Measurements from ENCODE around the gene SUSD2. TPM values are rescaled to one million over a fixed set of nuclear protein-coding genes. Genes with fewer than 3 reads are reported as not detected.

SUSD2 gene
- total RNA-seq, 3 donors from 2014 or later, result 1.3 to 3.9 (median 3.3) TPM

- Histone ChIP-seq H3K9me3 (no peaks in the 10 kb centered on the region), H3K4me3 (no peak overlapping the region), H3K4me1 (ENCODE audit: low read depth) (peaks cover 3% of the 10 kb centered on the region), H3K36me3 (ENCODE audit: low read depth) (no peaks in the 10 kb centered on the region)
- TF ChIP-seq, protein P1, sequence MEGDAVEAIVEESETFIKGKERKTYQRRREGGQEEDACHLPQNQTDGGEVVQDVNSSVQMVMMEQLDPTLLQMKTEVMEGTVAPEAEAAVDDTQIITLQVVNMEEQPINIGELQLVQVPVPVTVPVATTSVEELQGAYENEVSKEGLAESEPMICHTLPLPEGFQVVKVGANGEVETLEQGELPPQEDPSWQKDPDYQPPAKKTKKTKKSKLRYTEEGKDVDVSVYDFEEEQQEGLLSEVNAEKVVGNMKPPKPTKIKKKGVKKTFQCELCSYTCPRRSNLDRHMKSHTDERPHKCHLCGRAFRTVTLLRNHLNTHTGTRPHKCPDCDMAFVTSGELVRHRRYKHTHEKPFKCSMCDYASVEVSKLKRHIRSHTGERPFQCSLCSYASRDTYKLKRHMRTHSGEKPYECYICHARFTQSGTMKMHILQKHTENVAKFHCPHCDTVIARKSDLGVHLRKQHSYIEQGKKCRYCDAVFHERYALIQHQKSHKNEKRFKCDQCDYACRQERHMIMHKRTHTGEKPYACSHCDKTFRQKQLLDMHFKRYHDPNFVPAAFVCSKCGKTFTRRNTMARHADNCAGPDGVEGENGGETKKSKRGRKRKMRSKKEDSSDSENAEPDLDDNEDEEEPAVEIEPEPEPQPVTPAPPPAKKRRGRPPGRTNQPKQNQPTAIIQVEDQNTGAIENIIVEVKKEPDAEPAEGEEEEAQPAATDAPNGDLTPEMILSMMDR (IDR thresholded peaks at IDR 0.05), result no peak
- intact Hi-C loops (cut with DNase I, micrococcal nuclease), result no loop called here
- no peak for DNase-seq
- ATAC-seq, result no peak
Observed at GRCh38 chr22:24138649-24139420, 42.5 kb upstream of the SUSD2 start.

DNA sequence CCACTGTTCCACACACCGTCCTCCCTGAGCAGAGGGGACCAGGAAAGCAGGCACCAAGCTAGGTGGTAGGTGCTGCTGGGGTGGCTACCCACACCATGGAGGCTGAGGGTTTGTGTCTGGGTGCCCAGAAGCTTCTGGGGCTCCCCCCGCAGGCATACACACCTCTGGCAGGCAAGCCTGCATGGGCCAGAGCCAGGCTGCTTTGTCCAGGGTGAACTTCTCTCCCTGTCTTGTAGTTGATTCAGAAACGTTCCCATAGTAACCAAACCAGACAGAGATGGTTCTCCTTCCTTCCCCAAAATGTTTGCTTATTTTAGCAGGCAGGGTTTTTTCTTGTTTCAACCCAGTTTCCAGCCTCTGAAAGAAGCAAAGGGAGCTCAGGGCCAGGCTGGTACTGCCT lies 40.9 kb upstream of the SUSD2 start:
- Histone ChIP-seq H3K4me1 (ENCODE audit: low read depth) (peaks cover 12% of the 10 kb centered on the region), H3K4me3 (no peak overlapping the region), H3K9me3 (no peaks in the 10 kb centered on the region), H3K36me3 (ENCODE audit: low read depth) (no peaks in the 10 kb centered on the region)
- TF ChIP-seq, protein P1 (IDR thresholded peaks at IDR 0.05), result no peak
- ATAC-seq (peak; percentile 22), DNase-seq (no peak)
- intact Hi-C loops (cut with DNase I, micrococcal nuclease), result no loop called here

GRCh38 chr22:24141586-24141985 lies 39.7 kb upstream of the SUSD2 start:
- intact Hi-C loops (cut with DNase I, micrococcal nuclease), result no loop called here
- no peak overlapping the region for H3K4me3 ChIP-seq
- TF ChIP-seq, protein P1 (IDR thresholded peaks at IDR 0.05), result no peak
- no peak for DNase-seq
- H3K36me3 ChIP-seq (ENCODE audit: low read depth), result no peaks in the 10 kb centered on the region
- peaks cover 24% of the 10 kb centered on the region for H3K4me1 ChIP-seq (ENCODE audit: low read depth)
- no peak for ATAC-seq
- H3K9me3 ChIP-seq, result no peaks in the 10 kb centered on the region

- TF ChIP-seq, protein P1 (IDR thresholded peaks at IDR 0.05), result no peak
- DNase-seq (no peak), ATAC-seq (no peak)
- no peaks in the 10 kb centered on the region for H3K36me3 ChIP-seq (ENCODE audit: low read depth)
- H3K4me3 ChIP-seq, result no peak overlapping the region
- H3K9me3 ChIP-seq, result no peaks in the 10 kb centered on the region
- intact Hi-C loops (cut with DNase I, micrococcal nuclease), result no loop called here
- peaks cover 29% of the 10 kb centered on the region for H3K4me1 ChIP-seq (ENCODE audit: low read depth)
Observed at GRCh38 chr22:24142241-24142640, 39.0 kb upstream of the SUSD2 start.

DNA sequence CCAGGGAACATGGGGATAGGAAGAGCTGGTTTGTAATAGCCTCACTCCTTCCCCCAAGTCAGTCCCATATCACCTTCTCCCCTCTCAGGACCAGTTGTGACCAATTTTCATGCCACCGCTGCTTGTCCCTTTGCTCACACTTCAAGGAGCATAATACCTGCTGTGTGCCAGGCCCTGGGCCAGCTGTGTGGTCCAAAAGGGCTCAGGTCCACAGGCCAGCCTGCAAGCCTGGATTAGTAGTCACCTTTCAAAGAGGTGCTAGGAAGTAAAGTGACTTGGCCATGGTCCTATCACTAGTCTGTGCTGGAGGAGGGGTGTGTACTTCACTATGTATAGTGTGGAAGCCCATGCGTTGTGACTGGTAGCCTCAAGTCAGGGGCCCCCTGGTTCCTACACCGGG lies 38.5 kb upstream of the SUSD2 start:
- TF ChIP-seq, protein P1 (IDR thresholded peaks at IDR 0.05), result no peak
- intact Hi-C loops (cut with DNase I, micrococcal nuclease), result no loop called here
- no peak for ATAC-seq
- peaks cover 35% of the 10 kb centered on the region for H3K4me1 ChIP-seq (ENCODE audit: low read depth)
- H3K36me3 ChIP-seq (ENCODE audit: low read depth), result no peaks in the 10 kb centered on the region
- no peak for DNase-seq
- H3K9me3 ChIP-seq, result no peaks in the 10 kb centered on the region
- H3K4me3 ChIP-seq, result no peak overlapping the region
